Measurements from ENCODE around the gene PKP3.
"Not testable (repeated sequence)": the region's sequence is repeated elsewhere in the genome, so short reads cannot be mapped to it uniquely, and the experiment has no call there.

Gene PKP3

GRCh38 chr11:394034-394857 is at the start of gene PKP3:
PKP3 (plus strand) TSS chr11:394209; CDS start chr11:394293, 84 bp downstream.
- DNase-seq (ENCODE audit: low read depth in 2 of 2): no peak

GRCh38 chr11:344836-345578 is 49.0 kb upstream of the PKP3 start:
- DNase-seq (ENCODE audit: low read depth in 2 of 2): no peak

- DNase-seq (ENCODE audit: low read depth in 2 of 2): no peak
These were observed 47.5 kb upstream of the PKP3 start for GRCh38 chr11:346529-346928.

GRCh38 chr11:349270-349954 is 44.6 kb upstream of the PKP3 start:
- not testable (repeated sequence) for DNase-seq (ENCODE audit: low read depth in 2 of 2)

GRCh38 chr11:350033-350722 is 43.8 kb upstream of the PKP3 start:
- DNase-seq (ENCODE audit: low read depth in 2 of 2): not testable (repeated sequence)

GRCh38 chr11:350723-351255 is 43.2 kb upstream of the PKP3 start:
- no peak for DNase-seq (ENCODE audit: low read depth in 2 of 2)

- DNase-seq (ENCODE audit: low read depth in 2 of 2): no peak
These were observed 42.6 kb upstream of the PKP3 start for GRCh38 chr11:351411-351810.

- no peak for DNase-seq (ENCODE audit: low read depth in 2 of 2)
These were observed 41.5 kb upstream of the PKP3 start for GRCh38 chr11:352456-353031.

- DNase-seq (ENCODE audit: low read depth in 2 of 2): no peak
These were observed 40.7 kb upstream of the PKP3 start for GRCh38 chr11:353179-353873.

GRCh38 chr11:355581-356458 is 38.2 kb upstream of the PKP3 start:
- peak; percentile 75 to 79 for DNase-seq (ENCODE audit: low read depth in 2 of 2)

- no peak for DNase-seq (ENCODE audit: low read depth in 2 of 2)
These were observed 37.4 kb upstream of the PKP3 start for GRCh38 chr11:356610-357009.

- no peak for DNase-seq (ENCODE audit: low read depth in 2 of 2)
These were observed 36.4 kb upstream of the PKP3 start for GRCh38 chr11:357582-357981.

GRCh38 chr11:358129-358800 is 35.7 kb upstream of the PKP3 start:
- no peak for DNase-seq (ENCODE audit: low read depth in 2 of 2)

GRCh38 chr11:359181-359714 is 34.8 kb upstream of the PKP3 start:
- DNase-seq (ENCODE audit: low read depth in 2 of 2): peak in 1 of 2 donors; percentile 34

GRCh38 chr11:360326-361280 is 33.4 kb upstream of the PKP3 start:
- DNase-seq (ENCODE audit: low read depth in 2 of 2): no peak

GRCh38 chr11:362642-363442 is 31.2 kb upstream of the PKP3 start:
- no peak for DNase-seq (ENCODE audit: low read depth in 2 of 2)

GRCh38 chr11:363443-363805 is 30.6 kb upstream of the PKP3 start:
- DNase-seq (ENCODE audit: low read depth in 2 of 2): not testable (repeated sequence)

Measured in stimulated activated CD8-positive, alpha-beta memory T cell treated with anti-CD3 and anti-CD28 coated beads, Interleukin-2, amount 100 ng/mL, for 48 hours (primary cell).